EH (cell line): ENCODE results near the gene TJAP1.
"Not testable (repeated sequence)": the region's sequence is repeated elsewhere in the genome, so short reads cannot be mapped to it uniquely, and the experiment has no call there.

Source experiments
- DNase-seq: peaks from one replicate; pipeline ENCODE4 v3.0.0-alpha.2; 2015; ENCODE audit warnings: low read depth

Gene TJAP1

GRCh38 chr6:43505718-43506117 lies 28.3 kb downstream of the TJAP1 start:
- DNase-seq: no peak

- DNase-seq: no peak
These were observed 28.8 kb downstream of the TJAP1 start for GRCh38 chr6:43506171-43506570.

DNA sequence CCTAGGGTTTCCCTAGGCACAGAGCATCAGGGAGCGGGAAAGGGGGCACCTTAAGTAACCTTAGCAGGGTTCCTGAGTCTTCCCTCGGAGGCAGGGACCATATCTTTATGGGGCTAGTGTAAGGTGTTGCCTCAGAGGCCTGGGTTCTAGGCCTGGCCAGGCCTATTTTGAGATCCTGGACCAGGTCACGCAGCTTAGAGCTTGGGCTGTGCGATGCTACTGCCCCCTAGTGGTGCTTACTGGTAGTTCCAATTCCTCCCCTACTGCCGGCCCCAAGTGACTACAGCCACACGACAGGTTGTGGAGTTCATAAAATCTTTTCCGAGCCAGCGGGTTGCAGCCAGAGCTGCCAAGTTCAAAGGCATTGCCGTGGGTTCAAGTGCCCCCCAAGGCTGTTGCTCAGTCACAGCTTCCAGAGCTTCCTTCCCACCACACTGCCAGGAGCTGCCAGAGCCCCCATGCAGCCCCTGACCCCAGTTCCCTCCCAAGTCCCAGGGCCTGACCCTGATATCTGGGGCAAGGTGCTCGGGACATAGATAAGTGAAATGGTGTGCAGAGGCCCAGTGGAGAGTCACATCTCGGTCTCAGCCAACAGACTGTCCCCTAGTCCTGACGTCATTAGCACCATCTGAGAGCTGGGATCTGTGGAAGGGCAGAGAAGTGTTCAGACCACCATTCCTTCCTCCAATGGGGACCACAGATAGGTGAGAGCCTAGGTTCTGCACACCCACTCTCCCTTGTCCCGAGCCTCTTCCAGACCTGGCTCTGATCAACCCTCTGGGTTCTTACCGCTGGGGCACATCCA lies 29.5 kb downstream of the TJAP1 start:
- DNase-seq: peak; percentile 79

- no peak for DNase-seq
These were observed 31.2 kb downstream of the TJAP1 start for GRCh38 chr6:43508481-43509141.

GRCh38 chr6:43509142-43509983 lies 32.0 kb downstream of the TJAP1 start:
- DNase-seq: no peak

DNA sequence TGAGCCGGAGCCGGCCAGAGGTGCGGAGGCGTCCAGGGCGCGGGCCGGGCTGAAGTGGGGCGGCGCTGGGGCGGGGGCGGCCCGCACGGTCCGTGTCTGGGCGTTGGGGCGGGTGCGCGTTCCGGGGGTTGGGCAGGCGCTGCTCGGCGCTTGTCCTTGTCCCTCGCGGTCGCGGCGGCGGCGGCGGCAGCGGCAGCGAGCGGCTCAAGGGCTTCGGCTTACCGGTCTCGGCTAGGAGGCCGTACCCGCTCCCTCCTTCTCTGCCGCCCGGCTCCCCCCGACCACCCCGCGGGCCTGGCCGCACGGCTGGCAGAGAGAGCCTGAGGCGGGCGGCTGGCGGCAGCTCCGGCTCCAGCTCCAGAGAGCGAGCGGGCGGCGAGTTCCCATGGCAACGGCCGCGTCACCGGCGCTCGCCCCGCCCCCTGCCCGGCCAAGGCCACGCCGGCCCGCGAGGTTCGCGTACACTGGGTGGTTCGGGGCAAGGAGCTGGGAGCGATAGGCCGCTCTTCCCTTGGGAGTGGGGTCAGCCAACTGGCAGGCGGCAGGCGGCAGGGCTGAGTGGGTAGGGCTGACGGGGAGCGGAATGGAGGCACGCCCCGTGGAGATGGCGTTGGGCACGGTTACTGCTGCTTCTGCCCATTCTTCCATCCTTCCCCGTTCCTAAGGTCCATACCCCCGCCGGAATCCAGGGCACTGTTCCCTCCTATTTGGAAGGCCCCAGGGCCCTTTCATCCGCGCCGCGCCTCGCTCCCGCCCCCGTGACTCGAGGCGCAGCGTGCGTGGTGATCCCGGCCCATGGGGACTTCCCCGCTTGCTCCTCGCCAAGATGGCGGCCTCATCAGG lies 32.8 kb downstream of the TJAP1 start, which contains the start of gene LRRC73:
Gene LRRC73 (minus strand): TSS at position 363 of the 843 bp plus-strand sequence. CDS start 561 bp downstream, outside the sequence.
- DNase-seq: peak; percentile 83

DNA sequence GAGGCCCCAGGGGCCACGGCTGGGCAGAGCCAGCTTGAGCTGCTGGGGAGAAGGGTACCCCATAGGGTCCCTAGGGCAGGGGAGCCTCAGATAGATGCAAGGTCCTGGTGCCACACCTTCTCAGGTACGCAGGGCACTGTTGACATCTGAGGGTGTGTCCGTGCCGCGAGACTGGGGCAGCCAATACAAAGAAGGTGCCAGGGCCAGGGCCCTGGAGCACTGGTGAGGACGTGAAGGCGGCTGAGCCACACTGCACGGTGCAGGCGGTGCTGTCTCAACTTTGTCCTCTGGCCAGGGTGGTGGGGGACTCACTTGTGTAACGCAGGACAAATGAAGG lies 33.4 kb downstream of the TJAP1 start:
- DNase-seq: no peak

DNA sequence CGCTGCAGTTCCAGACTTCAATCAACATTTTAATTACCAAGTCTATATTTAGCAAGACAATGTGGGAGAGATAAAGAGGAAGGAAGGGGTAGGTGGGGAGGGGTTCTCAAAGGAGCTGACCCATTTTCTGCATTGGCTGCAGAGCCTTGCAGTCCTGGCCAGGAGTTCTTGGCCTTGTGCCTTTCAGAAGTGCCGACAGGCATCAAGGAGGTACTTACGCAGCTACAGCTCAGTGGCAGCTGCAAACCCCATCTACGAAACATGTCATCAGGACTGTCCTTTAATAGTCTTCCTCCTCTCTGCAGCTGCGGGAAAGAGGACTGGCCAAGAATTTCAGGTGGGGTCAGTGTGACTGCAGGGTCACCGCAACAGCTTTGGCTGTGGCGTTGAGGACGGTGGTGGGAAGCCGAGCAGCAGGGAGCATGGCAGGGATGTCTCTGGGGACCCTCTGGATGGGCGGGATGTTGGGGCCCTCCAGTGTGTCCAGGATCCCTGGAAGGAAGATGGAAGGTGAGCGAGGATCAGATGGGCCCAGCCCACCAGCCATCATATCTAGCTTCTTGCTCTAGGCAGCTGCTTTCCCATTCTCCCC lies 34.5 kb downstream of the TJAP1 start:
- DNase-seq: no peak

DNA sequence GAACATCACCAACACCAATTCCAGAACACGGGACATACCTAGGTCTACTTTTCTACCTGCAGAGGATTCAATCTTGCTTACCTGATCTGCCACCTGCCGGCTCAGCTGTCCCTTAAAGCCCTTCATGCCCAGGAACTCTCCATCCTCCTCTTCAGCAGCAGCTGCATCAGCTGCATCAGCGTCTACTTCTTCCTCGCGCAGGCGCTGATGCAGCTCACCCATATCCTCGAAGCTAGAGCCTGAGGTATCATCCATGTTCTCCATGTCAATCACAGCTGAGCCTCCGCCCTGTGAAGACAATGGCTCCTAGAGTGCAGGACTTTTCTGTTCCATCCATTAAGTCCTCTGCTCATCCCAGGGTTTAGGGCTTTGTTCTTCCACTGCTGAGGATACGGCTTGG lies 38.4 kb downstream of the TJAP1 start:
- DNase-seq: no peak

DNA sequence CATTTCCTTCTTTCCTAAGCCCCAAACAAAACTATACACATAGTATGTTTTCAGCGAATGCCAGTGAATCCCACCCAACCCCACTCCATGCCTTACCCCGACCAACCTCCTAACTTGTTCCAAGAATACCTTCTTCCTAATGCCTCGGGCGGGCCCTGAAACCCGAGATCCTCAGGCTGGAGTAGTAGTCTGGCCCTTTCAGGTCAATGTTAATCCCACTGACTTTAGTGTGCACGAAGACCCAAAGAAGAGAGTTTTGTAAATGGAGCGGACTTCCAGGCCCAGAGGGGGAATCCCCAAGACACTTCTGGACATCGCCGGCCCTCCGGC lies 39.0 kb downstream of the TJAP1 start:
- DNase-seq: no peak

DNA sequence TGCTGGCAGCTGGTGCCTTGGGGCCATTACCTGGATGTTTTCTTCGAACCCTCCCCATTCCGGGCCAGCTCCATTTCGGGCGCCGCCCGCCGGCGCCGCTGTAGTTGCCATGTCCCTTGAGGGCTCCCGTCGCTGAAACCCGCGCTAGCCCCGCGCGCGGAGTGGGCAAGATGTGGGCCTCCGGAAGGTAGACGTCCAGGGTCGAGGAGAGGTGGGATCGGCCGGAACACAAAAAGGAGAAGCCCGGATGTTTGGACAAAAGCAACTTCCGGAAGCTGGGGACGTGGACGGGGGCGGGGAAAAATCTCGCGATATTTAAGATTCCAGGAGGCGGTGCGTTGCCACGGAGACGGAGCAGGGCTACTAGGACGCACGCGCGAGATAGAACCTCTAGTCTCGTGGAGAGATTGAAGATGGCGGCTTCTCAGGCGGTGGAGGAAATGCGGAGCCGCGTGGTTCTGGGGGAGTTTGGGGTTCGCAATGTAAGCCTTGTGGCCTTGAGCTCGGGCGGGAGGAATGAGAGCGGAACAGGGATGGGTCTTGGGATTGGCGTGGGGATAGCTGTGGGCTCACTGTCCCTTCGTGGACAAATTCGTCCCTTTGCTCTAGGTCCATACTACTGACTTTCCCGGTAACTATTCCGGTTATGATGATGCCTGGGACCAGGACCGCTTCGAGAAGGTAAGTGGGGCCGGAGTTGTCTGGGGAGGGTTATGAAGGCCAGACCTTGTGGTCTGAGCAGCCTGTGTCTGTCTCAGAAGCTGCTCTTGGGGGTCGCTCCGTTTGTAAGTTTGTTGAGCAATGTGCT lies 39.5 kb downstream of the TJAP1 start, which contains the start of the genes POLR1C and YIPF3:
Gene POLR1C (plus strand): TSS at position 393 of the 808 bp plus-strand sequence. CDS start 21 bp downstream, at position 414.
Gene YIPF3 (minus strand): TSS at position 230 of the 808 bp plus-strand sequence. CDS start 119 bp downstream, at position 111.
- DNase-seq: peak; percentile 99

- DNase-seq: no peak
These were observed 40.4 kb downstream of the TJAP1 start for GRCh38 chr6:43517505-43518357.

- no peak for DNase-seq
These were observed 42.7 kb downstream of the TJAP1 start for GRCh38 chr6:43520097-43520496.

DNA sequence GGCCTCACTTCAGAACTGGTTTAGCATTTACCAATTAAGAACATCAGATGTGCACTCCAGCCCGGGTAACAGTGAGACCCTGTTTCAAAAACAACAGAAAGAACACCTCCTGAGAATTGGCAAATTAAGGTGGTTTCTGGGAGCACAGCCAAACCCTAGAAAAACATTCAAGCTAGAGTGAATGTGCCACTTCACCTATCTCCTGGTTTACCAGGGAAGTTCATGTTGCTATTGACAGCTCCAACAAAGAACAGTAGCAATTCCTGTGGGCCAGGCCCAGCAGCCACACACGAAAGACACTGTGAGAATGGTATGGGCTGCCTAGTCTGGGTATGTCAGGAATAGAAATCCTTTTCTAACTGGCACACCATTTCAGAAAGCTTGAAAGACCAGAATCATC lies 44.5 kb downstream of the TJAP1 start:
- no peak for DNase-seq

DNA sequence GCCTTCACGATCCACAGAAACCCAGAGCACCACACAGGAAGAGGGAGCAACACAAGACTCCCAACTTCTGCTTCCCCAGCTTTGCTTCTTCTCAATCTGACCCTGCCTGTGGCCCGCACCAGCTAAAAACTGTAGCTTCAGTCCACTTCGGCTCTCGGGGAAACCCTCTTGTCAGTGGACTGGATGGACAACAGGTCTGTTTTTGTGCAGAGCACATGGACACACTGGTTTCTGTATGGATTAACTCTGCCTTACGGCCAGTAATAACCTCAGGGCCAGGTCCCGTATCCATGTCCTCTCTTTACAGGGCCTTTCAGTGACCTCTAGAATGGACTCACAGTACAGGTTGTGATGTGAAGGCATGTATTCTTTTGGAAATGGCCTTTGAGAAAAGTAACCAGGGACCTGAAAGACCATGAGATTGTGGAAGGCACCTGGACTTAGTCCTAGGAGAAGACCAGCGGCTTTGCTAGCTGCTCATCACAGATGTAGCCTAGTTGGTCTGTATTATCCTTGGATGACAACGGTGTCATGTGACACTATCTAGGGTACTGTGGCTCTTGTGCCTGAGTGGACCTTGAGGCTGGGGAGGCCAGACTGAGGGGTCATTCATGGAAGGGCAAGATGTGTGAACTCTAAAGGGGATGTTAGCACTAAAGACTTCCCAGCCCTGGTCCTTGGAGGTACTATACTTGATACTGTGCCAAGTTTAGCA lies 45.3 kb downstream of the TJAP1 start:
- no peak for DNase-seq

GRCh38 chr6:43523284-43523683 lies 45.9 kb downstream of the TJAP1 start:
- no peak for DNase-seq

DNA sequence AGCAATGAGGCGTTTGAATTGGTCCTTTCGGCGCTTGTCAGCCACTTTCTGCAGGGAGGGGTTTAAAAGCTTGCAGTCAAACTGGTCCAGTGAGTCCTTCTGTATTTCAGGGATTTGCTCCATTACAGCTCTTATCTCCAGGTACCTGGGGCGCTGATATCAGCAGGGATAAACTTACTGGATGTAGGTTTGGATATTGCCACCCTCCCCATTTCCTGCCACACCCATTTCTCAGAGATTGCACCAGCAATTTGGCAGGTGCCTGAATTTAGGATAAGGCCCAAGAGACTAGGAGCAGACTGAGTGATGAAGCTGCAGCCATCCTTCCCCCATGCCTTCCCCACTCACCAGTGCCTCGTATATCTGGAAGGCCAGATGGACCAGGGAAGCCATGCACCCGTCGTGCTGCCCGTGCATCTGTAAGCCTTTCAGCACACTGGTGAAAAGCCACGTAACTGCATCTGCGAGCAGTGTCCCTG lies 47.2 kb downstream of the TJAP1 start:
- no peak for DNase-seq

- peak; percentile 23 for DNase-seq
These were observed 54.8 kb downstream of the TJAP1 start for GRCh38 chr6:43532201-43532600.

GRCh38 chr6:43538986-43539385 lies 61.6 kb downstream of the TJAP1 start:
- DNase-seq: not testable (repeated sequence)
